ENCODE results near the gene CBLC.

The CBLC gene

DNA sequence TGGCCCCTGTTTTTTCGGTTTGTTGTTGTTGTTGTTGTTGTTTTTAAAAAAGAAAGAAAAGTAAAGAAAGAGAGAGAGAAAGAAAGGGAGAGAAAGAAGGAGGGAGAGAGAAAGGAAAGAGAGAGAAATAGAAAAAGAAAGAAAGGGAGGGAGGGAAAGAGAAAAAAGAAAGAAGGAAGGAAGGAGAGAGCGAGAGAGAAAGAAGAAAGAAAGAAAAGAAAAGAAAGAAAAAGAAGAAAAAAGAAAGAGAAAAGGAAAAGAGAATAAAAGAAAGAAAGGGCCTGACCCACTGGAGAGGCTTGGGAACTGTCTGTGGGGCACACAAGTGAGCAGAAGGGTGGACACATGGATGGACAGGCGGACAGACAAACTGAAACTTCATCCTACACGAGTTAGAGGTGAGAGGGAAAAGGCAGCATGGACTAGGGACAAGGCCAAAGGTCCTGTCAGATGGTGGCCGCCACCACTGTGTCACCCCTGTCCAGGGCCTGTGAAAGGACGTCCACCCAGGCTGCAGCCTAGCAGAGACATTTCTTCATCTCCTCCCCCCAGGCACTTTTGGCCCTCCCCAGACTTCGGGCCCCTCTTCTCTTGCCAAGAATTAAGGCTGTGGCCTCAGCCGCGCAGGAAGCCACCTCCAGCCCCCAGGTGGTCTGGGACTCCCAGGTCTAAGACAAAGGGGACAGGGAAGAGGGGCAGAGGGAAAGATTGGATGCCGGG lies 22.1 kb downstream of the CBLC start:
- DNase-seq (ENCODE audit: low spot score), result no peak

DNA sequence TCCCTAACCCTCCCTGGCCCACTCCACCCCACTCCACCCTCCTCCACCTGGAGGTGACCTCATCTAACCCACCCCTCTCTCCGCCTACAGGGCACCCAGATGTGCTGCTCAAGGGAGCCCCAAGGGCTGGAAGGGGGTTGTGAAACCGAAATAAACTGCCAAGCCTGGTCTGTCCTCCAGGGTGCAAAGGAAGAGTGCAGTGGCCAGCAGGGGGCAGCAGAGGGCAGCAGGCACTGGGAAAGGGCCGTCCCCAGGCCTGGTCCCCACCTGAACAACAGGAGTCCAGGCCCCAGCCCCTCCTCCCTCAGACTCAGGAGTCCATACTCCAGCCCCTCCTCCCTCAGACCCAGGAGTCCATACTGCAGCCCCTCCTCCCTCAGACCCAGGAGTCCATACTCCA lies 22.8 kb downstream of the CBLC start:
- DNase-seq (ENCODE audit: low spot score), result peak; percentile 20

DNA sequence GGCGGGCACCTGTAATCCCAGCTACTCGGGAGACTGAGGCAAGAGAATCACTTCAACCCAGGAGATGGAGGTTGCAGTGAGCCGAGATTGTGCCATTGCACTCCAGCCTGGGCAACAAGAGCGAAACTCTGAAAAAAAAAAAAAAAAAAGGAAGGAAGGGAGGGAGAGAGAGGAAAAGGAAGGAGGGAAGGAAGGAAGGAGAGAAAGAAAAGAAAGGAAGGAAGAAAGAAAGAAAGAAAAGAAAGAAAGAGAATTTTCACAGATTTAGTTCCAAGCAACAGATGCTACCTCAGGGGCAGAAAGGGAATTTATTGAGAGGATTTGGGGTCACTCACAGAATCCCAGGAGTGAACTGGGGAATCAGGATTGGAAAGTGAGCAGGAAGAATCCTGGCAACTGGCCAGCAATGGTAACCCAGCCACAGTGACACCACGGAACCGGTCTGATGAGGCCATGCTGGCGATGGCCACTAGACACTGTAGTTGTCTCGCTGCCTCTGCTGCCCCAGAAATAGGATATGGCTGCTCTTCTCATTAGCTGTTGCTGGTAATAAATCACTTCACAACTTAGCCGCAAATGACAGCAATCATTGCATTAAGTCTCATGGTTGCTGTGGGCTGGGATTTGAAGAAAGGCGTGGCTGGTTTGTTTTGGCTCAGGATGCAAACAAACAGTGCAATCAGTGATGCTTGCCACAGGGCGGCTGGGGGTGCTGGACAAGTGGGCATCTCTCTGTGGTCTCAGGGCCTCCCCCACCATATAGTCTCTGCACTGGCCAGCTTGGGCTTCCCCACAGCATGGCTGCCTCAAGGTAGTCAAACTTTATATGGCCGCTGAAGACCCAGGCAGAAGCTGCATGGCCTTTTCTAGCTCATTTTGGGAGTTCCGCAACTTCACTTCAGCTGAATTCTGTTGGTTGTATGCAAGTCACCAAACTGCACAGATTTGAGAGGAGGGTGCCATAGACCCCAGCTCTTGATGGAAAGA lies 26.0 kb downstream of the CBLC start:
- no peak for DNase-seq (ENCODE audit: low spot score)

DNA sequence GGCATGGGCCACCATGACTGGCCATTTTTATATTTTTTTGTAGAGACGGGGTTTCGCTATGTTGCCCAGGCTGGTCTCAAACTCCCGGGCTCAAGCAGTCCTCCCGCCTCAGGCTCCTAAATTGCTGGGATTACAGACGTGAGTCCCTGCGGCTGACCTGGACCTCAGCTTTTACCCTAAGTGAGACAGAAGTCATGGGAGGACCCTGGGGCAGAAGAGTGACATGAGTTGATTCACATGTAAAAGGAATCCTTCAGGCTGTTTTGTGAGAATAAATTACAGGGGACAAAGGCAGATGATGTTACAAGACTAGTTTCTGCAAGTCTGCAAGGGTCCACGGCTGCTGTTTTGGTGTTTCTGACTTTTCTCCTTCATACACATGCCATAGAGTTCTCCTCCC lies 28.6 kb downstream of the CBLC start:
- no peak for DNase-seq (ENCODE audit: low spot score)

GRCh38 chr19:44807162-44807561 lies 29.5 kb downstream of the CBLC start:
- no peak for DNase-seq (ENCODE audit: low spot score)

- DNase-seq (ENCODE audit: low spot score), result peak; percentile 20
Observed at GRCh38 chr19:44807652-44808462, 30.2 kb downstream of the CBLC start.

GRCh38 chr19:44808463-44809371 lies 31.0 kb downstream of the CBLC start, which contains the start of gene BCAM:
Gene BCAM (plus strand): TSS chr19:44809103. CDS start chr19:44809125, 22 bp downstream.
- peak; percentile 16 for DNase-seq (ENCODE audit: low spot score)

- DNase-seq (ENCODE audit: low spot score), result no peak
Observed at GRCh38 chr19:44809577-44810233, 32.0 kb downstream of the CBLC start.

DNA sequence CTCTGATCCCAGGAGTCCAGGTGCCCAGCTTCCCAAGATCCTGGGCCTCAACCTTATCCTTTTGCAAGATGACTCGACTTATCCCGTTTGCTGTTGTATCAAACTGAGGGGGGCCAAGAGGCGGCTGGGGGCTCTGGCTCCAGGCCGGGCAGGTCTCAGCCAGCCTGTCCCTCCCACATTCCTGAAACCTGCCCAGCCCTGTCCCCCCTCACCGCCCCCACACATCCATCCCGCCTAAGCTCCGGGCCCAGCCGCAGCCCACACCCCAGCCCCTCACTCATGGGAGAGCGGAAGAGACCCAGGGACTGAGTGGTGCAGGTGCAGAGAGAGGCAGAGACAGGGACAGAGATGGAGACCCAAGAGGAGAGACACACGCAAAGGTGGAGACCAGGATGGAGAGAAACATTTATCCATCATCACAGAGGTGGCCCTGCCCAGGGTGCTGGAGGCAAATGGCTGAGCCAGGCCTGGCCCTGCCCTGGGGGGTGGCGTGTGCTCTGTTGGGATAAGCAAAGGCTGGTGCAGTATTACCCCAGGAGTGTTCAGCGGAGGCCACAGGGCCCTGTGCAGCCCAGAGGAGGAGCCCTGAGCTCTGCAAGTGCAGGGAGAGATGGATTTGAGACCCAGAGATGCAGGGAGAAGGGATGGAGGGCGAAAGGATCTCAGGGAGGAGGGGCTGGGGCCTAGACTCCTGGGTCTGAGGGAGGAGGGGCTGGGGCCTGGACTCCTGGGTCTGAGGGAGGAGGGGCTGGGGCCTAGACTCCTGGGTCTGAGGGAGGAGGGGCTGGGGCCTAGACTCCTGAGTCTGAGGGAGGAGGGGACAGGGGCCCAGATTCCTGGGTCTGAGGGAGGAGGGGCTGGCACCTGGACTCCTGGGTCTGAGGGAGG lies 32.8 kb downstream of the CBLC start:
- no peak for DNase-seq (ENCODE audit: low spot score)

DNA sequence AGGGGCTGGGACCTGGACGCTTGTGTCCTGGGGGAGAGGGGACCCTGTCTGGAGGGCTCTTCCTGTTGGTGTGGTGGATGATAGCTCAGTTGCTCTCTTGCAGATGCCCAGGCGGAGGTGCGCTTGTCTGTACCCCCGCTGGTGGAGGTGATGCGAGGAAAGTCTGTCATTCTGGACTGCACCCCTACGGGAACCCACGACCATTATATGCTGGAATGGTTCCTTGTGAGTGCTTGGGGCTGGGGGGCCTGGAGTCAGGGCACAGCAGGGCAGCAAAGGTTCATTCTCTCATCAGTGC lies 33.4 kb downstream of the CBLC start:
- DNase-seq (ENCODE audit: low spot score), result no peak

DNA sequence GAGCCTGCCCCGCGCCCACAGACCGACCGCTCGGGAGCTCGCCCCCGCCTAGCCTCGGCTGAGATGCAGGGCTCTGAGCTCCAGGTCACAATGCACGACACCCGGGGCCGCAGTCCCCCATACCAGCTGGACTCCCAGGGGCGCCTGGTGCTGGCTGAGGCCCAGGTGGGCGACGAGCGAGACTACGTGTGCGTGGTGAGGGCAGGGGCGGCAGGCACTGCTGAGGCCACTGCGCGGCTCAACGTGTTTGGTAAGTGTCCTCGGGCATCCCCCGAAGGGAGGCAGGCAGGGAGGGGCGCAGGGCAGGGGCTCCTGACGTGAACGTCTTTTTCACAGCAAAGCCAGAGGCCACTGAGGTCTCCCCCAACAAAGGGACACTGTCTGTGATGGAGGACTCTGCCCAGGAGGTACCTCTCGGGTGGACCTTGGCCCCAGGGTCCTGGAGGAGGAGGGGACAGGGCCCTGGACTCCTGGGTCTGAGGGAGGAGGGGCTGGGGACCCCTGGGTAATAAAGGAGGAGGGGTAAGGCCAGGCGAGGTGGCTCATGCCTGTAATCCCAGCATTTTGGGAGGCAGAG lies 34.5 kb downstream of the CBLC start:
- DNase-seq (ENCODE audit: low spot score), result no peak

DNA sequence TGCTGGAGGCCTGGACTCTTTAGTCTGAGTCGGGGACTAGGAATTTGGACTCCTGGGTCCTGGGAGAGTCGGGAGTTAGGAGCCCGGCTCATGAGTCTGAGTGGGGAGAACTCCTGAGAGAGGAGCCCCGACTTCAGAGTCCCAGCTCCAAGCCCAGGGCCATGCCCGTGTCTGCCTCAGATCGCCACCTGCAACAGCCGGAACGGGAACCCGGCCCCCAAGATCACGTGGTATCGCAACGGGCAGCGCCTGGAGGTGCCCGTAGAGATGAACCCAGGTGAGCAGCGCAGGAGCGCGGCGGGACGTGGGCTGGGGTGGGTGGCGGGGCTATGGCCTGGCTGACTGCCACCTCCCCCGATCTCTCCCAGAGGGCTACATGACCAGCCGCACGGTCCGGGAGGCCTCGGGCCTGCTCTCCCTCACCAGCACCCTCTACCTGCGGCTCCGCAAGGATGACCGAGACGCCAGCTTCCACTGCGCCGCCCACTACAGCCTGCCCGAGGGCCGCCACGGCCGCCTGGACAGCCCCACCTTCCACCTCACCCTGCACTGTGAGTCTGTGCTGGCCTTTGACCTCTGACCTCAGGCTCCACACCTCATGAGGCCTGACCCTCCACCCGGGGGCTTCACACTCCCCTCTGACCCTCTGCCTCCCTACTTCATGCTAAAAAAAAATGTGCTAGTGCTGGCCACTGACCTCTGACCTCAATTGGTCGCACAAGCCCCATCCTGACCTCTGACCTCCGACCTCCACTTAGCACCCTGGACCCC lies 35.6 kb downstream of the CBLC start:
- DNase-seq (ENCODE audit: low spot score), result no peak

GRCh38 chr19:44813841-44814470 lies 36.3 kb downstream of the CBLC start:
- no peak for DNase-seq (ENCODE audit: low spot score)

DNA sequence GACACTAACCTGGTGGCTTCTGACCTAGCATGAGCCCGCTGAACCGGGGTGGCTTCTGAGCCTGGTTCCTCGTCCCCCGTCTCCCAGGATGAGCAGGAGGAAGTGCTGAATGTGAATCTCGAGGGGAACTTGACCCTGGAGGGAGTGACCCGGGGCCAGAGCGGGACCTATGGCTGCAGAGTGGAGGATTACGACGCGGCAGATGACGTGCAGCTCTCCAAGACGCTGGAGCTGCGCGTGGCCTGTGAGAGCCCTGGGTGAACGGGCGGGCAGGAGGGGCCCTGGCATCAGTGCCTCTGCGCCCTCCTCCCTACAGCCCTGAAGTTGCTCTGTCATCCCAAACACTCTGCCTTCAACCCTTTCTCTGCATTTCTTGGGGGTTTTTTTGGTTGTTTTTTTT lies 36.8 kb downstream of the CBLC start:
- DNase-seq (ENCODE audit: low spot score), result no peak

- DNase-seq (ENCODE audit: low spot score), result no peak
Observed at GRCh38 chr19:44816301-44816700, 38.6 kb downstream of the CBLC start.

- DNase-seq (ENCODE audit: low spot score), result no peak
Observed at GRCh38 chr19:44817725-44818465, 40.2 kb downstream of the CBLC start.

DNA sequence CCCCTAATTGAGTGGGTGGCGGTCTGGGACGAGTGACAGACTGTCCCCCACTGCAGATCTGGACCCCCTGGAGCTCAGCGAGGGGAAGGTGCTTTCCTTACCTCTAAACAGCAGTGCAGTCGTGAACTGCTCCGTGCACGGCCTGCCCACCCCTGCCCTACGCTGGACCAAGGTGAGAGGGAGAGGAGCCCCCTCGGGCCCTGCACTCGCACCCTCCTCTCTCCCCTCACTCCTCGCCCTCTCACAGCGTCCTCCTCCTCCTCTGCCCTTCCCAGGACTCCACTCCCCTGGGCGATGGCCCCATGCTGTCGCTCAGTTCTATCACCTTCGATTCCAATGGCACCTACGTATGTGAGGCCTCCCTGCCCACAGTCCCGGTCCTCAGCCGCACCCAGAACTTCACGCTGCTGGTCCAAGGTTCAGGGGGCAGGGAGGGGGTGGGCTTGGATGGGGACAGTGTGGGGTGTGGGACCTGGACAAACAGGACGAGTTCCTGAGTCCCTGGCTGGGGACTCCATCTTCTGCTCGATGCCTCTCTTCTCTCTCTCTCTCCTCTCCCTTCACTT lies 40.9 kb downstream of the CBLC start:
- no peak for DNase-seq (ENCODE audit: low spot score)

Measured in pons (tissue), 1 donor.